T-helper 2 cell treated with Interferon-gamma antibody and Interleukin-4, amounts not matched to agents 5 μg/mL and 100 μg/mL, for 36 hours (primary cell): ENCODE measurements around the gene MGMT.

Source experiments
- DNase-seq: peaks from one replicate; pipeline ENCODE4 v3.0.0; 2021; ENCODE audit warnings: low spot score
- H3K27ac Mint-ChIP-seq: one replicate; pipeline ENCODE4 v1.8.0; 2021; ENCODE audit warnings: mild to moderate bottlenecking, mixed read lengths
- H3K27me3 Mint-ChIP-seq: one replicate; pipeline ENCODE4 v1.8.0; 2021; ENCODE audit warnings: low read depth, mixed read lengths
- H3K36me3 Mint-ChIP-seq: one replicate; pipeline ENCODE4 v1.8.0; 2021; ENCODE audit warnings: low read depth, mixed read lengths
- H3K4me1 Mint-ChIP-seq: one replicate; pipeline ENCODE4 v1.8.0; 2021; ENCODE audit warnings: low read depth, mixed read lengths
- H3K4me3 Mint-ChIP-seq: one replicate; pipeline ENCODE4 v1.8.0; 2022; ENCODE audit warnings: mild to moderate bottlenecking, moderate library complexity, mixed read lengths
- H3K9me3 Mint-ChIP-seq: one replicate; pipeline ENCODE4 v1.8.0; 2021; ENCODE audit warnings: mixed read lengths

The MGMT gene

GRCh38 chr10:129467359-129468064, 471 bp downstream of the MGMT start:
- Mint-ChIP-seq H3K9me3 (no peaks in the 10 kb centered on the region), H3K4me3 (peak overlapping the region; percentile 83), H3K4me1 (peaks cover 11% of the 10 kb centered on the region), H3K27me3 (peaks cover 3% of the 10 kb centered on the region), H3K36me3 (peaks cover 2% of the 10 kb centered on the region), H3K27ac (peak overlapping the region; percentile 72)
- DNase-seq: no peak

- Mint-ChIP-seq H3K9me3 (no peaks in the 10 kb centered on the region), H3K27ac (peak overlapping the region; percentile 72), H3K27me3 (peaks cover 3% of the 10 kb centered on the region), H3K4me3 (peak overlapping the region; percentile 83), H3K4me1 (peaks cover 11% of the 10 kb centered on the region), H3K36me3 (peaks cover 2% of the 10 kb centered on the region)
- DNase-seq: no peak
These were observed 1.1 kb downstream of the MGMT start for GRCh38 chr10:129468187-129468586.

GRCh38 chr10:129470103-129470851, 3.2 kb downstream of the MGMT start:
- Mint-ChIP-seq H3K27me3 (no peaks in the 10 kb centered on the region), H3K27ac (no peak overlapping the region), H3K36me3 (peaks cover 2% of the 10 kb centered on the region), H3K9me3 (no peaks in the 10 kb centered on the region), H3K4me1 (peaks cover 11% of the 10 kb centered on the region), H3K4me3 (no peak overlapping the region)
- DNase-seq: no peak

- DNase-seq: no peak
- Mint-ChIP-seq H3K27me3 (no peaks in the 10 kb centered on the region), H3K36me3 (peaks cover 2% of the 10 kb centered on the region), H3K4me3 (no peak overlapping the region), H3K9me3 (no peaks in the 10 kb centered on the region), H3K27ac (no peak overlapping the region), H3K4me1 (peaks cover 11% of the 10 kb centered on the region)
These were observed 4.6 kb downstream of the MGMT start for GRCh38 chr10:129471447-129472175.

- no peak for DNase-seq
- H3K27ac Mint-ChIP-seq: no peak overlapping the region
- no peak overlapping the region for H3K4me3 Mint-ChIP-seq
- H3K4me1 Mint-ChIP-seq: peaks cover 8% of the 10 kb centered on the region
- peaks cover 4% of the 10 kb centered on the region for H3K36me3 Mint-ChIP-seq
- H3K27me3 Mint-ChIP-seq: no peaks in the 10 kb centered on the region
- no peaks in the 10 kb centered on the region for H3K9me3 Mint-ChIP-seq
These were observed 5.9 kb downstream of the MGMT start for GRCh38 chr10:129472696-129473555.

GRCh38 chr10:129474642-129475041, 7.6 kb downstream of the MGMT start:
- H3K27me3 Mint-ChIP-seq: no peaks in the 10 kb centered on the region
- H3K9me3 Mint-ChIP-seq: peaks cover 3% of the 10 kb centered on the region
- no peak overlapping the region for H3K4me3 Mint-ChIP-seq
- DNase-seq: no peak
- peaks cover 4% of the 10 kb centered on the region for H3K36me3 Mint-ChIP-seq
- no peak overlapping the region for H3K27ac Mint-ChIP-seq
- H3K4me1 Mint-ChIP-seq: peaks cover 5% of the 10 kb centered on the region

- no peak for DNase-seq
- H3K36me3 Mint-ChIP-seq: peaks cover 2% of the 10 kb centered on the region
- no peaks in the 10 kb centered on the region for H3K4me1 Mint-ChIP-seq
- H3K9me3 Mint-ChIP-seq: peaks cover 15% of the 10 kb centered on the region
- no peaks in the 10 kb centered on the region for H3K27me3 Mint-ChIP-seq
- H3K4me3 Mint-ChIP-seq: no peak overlapping the region
- no peak overlapping the region for H3K27ac Mint-ChIP-seq
These were observed 9.4 kb downstream of the MGMT start for GRCh38 chr10:129476431-129476830.

- peaks cover 4% of the 10 kb centered on the region for H3K36me3 Mint-ChIP-seq
- H3K4me1 Mint-ChIP-seq: peaks cover 2% of the 10 kb centered on the region
- DNase-seq: no peak
- H3K27me3 Mint-ChIP-seq: no peaks in the 10 kb centered on the region
- H3K27ac Mint-ChIP-seq: no peak overlapping the region
- H3K9me3 Mint-ChIP-seq: peaks cover 22% of the 10 kb centered on the region
- H3K4me3 Mint-ChIP-seq: no peak overlapping the region
These were observed 10.0 kb downstream of the MGMT start for GRCh38 chr10:129477051-129477450.

- Mint-ChIP-seq H3K4me3 (no peak overlapping the region), H3K4me1 (peaks cover 2% of the 10 kb centered on the region), H3K27ac (no peak overlapping the region), H3K36me3 (peaks cover 10% of the 10 kb centered on the region), H3K9me3 (peaks cover 59% of the 10 kb centered on the region), H3K27me3 (no peaks in the 10 kb centered on the region)
- DNase-seq: no peak
These were observed 14.6 kb downstream of the MGMT start for GRCh38 chr10:129481641-129482040.

- Mint-ChIP-seq H3K4me1 (peaks cover 2% of the 10 kb centered on the region), H3K4me3 (no peak overlapping the region), H3K27ac (no peak overlapping the region), H3K36me3 (peaks cover 8% of the 10 kb centered on the region), H3K27me3 (no peaks in the 10 kb centered on the region), H3K9me3 (peaks cover 76% of the 10 kb centered on the region)
- no peak for DNase-seq
These were observed 16.5 kb downstream of the MGMT start for GRCh38 chr10:129483430-129484010.

- Mint-ChIP-seq H3K27ac (no peak overlapping the region), H3K9me3 (peaks cover 87% of the 10 kb centered on the region), H3K36me3 (peaks cover 13% of the 10 kb centered on the region), H3K4me3 (no peak overlapping the region), H3K4me1 (peaks cover under 1% of the 10 kb centered on the region), H3K27me3 (no peaks in the 10 kb centered on the region)
- no peak for DNase-seq
These were observed 19.8 kb downstream of the MGMT start for GRCh38 chr10:129486805-129487204.

GRCh38 chr10:129491123-129491734, 24.2 kb downstream of the MGMT start:
- H3K4me1 Mint-ChIP-seq: peaks cover 2% of the 10 kb centered on the region
- DNase-seq: no peak
- H3K4me3 Mint-ChIP-seq: no peak overlapping the region
- H3K36me3 Mint-ChIP-seq: peaks cover 12% of the 10 kb centered on the region
- H3K9me3 Mint-ChIP-seq: peaks cover 69% of the 10 kb centered on the region
- no peaks in the 10 kb centered on the region for H3K27me3 Mint-ChIP-seq
- H3K27ac Mint-ChIP-seq: no peak overlapping the region

GRCh38 chr10:129494176-129494575, 27.1 kb downstream of the MGMT start:
- Mint-ChIP-seq H3K27me3 (no peaks in the 10 kb centered on the region), H3K4me3 (no peak overlapping the region), H3K9me3 (peaks cover 46% of the 10 kb centered on the region)

More at GRCh38 chr10:129494176-129494575, 27.1 kb downstream of the MGMT start:
- H3K4me1 Mint-ChIP-seq: peaks cover 2% of the 10 kb centered on the region
- no peak for DNase-seq
- peaks cover 14% of the 10 kb centered on the region for H3K36me3 Mint-ChIP-seq
- no peak overlapping the region for H3K27ac Mint-ChIP-seq
